Esophagus muscularis mucosa (tissue), 3 donors: Measurements from ENCODE around the gene STEAP4.

ENCODE experiments used
- POLR2AphosphoS5 ChIP-seq, 2 donors: sonication (generic); formaldehyde crosslinking; IDR thresholded peaks; one replicate each; pipeline ENCODE4 v1.6.1; 2017; ENCODE audit warnings: antibody characterized with exemption in 2 of 2
- TF ChIP-seq, protein P1 (sequence below), 3 experiments: fragments of 200-600 bp in 2 of 3; fragments of 450-650 bp in 1 of 3; sonication (generic) in 2 of 3; IDR thresholded peaks; one replicate each; pipeline ENCODE4 v1.5.1; 2017 to 2019; ENCODE audit warnings: antibody characterized with exemption in 3 of 3, mild to moderate bottlenecking in 2 of 3, moderate library complexity in 1 of 3

DNA sequence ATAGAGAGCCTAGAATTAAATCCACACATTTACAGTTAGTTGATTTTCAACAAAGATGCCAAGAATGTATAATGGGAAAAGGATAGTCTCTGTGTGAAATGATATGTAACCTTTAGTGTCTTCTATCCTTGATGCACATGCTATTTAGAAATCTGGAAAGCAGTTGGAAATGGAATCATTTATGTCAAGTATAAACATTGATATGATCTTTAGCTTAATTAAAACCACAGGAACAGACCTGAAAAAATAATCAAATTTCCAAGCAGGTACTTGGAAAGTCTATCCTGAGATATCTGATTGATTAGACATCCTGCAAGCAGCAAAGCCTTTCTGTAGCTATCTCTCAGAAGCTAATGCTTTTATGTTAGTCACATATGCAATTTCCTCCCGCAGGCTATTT is 62.4 kb downstream of the STEAP4 start:
- TF ChIP-seq, protein P1, sequence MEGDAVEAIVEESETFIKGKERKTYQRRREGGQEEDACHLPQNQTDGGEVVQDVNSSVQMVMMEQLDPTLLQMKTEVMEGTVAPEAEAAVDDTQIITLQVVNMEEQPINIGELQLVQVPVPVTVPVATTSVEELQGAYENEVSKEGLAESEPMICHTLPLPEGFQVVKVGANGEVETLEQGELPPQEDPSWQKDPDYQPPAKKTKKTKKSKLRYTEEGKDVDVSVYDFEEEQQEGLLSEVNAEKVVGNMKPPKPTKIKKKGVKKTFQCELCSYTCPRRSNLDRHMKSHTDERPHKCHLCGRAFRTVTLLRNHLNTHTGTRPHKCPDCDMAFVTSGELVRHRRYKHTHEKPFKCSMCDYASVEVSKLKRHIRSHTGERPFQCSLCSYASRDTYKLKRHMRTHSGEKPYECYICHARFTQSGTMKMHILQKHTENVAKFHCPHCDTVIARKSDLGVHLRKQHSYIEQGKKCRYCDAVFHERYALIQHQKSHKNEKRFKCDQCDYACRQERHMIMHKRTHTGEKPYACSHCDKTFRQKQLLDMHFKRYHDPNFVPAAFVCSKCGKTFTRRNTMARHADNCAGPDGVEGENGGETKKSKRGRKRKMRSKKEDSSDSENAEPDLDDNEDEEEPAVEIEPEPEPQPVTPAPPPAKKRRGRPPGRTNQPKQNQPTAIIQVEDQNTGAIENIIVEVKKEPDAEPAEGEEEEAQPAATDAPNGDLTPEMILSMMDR (IDR thresholded peaks at IDR 0.05) = no peak
- no peak for TF ChIP-seq POLR2AphosphoS5 (IDR thresholded peaks at IDR 0.05)
